ENCODE measurements around the gene GRIP1.
"Not testable (repeated sequence)": the region's sequence is repeated elsewhere in the genome, so short reads cannot be mapped to it uniquely, and the experiment has no call there.

The GRIP1 gene

DNA sequence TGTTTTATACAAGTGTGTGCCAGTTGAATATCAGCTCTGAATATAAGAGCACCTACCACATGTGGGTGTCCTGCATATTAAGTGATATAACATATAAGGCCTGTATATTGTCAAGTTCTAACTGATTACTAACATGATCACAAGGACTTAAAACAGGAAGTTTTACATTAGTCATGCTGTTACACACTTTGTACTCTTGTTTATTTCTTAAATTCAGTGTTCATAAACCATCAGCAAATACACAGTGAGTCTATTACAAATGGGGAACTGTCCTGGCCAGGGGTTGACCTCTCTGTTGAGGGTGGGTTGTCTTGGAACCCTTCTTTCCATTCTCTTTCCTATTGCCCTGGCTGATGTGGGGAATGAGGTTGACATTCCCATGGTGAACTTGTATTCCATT, 357.4 kb downstream of the GRIP1 start:
- no peak for DNase-seq (ENCODE audit: low read depth)

- no peak for DNase-seq (ENCODE audit: low read depth)
These were observed 357.9 kb downstream of the GRIP1 start for GRCh38 chr12:66320996-66321395.

DNA sequence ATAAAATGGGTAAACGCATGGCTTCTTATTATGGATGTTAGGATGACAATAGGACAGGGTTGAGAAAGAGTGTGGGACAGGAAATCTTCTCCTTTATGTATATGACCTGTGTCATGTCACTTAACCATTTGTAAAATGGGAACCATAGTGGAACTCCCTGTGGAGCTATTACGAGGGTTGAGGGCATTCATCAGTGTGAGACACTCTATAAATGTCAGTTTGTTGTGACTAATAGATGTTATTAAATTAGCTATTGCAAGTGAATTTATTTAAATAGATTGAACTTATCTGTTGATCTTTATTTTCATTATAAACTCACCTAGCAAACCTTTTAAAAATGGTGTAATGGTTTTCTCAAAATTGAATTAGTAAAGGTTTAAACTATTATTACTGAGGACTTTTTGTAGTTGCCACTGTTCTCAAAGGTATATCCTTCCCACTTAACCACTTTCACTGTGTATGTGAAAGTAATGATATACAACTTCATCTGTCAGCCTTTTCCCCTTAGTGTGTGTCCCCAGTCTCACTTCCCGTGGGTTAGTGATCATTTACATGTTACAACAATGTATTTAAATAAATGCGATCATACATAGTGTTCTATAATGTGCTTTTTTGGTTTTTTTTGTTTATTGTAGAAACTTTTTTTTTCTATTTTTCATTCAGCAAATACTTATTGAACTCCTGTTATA, 359.5 kb downstream of the GRIP1 start:
- no peak for DNase-seq (ENCODE audit: low read depth)

GRCh38 chr12:66314278-66314677, 364.6 kb downstream of the GRIP1 start:
- no peak for DNase-seq (ENCODE audit: low read depth)

DNA sequence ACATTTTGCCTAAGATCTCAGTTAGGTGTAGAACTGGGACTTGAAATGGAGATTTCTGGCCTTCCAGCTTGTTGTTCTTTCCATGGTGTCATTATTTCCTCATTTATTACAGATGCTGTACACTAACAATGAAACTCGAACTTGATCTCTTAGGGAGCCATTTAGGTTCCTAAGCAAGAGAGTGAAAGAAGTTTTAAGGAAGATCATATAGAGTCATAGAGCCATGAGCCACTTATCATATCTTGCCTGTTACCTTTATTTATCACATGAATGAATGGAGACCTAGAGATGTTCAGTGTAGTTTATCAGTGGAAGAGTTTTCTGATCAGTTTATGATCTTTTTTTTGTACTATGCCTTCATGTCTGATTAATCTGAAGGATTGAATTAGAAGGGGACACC, 366.7 kb downstream of the GRIP1 start:
- no peak for DNase-seq (ENCODE audit: low read depth)

DNA sequence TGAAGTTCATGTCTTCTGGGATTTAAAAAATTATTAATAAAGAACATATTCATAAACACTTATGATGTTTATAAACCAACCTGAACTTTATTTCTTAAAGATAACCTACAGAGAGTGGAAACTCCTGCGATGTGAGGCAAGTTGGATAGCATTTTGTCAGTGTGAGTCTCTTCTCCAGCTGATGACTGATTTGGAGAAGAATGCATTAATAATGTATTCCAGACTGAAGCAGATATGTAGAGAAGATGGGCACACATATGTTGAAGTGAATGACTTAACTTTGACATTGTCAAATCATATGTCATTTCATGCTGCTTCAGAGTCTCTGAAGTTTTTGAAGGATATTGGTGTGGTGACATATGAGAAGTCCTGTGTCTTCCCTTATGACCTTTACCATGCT, 369.3 kb downstream of the GRIP1 start:
- no peak for DNase-seq (ENCODE audit: low read depth)

DNA sequence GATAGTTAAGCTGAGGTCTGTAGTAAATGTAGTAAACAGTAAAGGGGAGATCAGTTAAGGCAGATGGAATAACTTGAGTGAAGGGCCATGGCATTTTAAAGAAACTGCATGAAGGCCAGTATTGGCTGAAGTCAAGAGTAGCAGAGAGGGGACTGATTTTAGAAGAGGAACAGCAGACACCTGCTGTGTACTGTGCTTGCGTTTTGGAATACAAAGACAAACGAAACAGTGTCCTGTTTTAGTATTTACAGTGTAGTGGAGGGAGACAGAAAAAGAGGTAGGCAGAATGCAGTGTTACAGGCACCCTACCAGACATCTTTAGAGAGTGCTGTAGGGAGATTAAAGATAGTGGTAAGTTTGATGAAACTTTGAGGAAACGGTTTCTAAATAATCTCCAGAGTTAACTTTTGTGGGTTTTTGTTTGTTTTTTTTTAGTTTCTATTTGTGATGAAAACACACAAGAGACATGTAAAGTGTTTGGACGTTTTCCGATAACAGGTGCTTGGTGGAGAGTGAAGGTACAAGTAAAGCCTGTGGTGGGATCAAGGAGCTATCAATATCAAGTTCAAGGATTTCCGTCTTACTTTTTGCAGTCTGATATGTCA, 374.5 kb downstream of the GRIP1 start:
- no peak for DNase-seq (ENCODE audit: low read depth)

- DNase-seq (ENCODE audit: low read depth), result not testable (repeated sequence)
These were observed 375.5 kb downstream of the GRIP1 start for GRCh38 chr12:66303316-66303804.

- no peak for DNase-seq (ENCODE audit: low read depth)
These were observed 376.1 kb downstream of the GRIP1 start for GRCh38 chr12:66302827-66303169.

GRCh38 chr12:66301944-66302826, 376.7 kb downstream of the GRIP1 start, which contains the start of gene HELB:
Gene HELB, plus strand, starts transcription at chr12:66302493. Its CDS starts 111 bp downstream, at chr12:66302604.
- peak; percentile 74 for DNase-seq (ENCODE audit: low read depth)

GRCh38 chr12:66297923-66298322, 381.0 kb downstream of the GRIP1 start:
- no peak for DNase-seq (ENCODE audit: low read depth)
